NCI-H524 treated with DMSO at 0.1 percent for 48 hours (cell line): ENCODE results near the gene ZKSCAN4.

Experiments
- DNase-seq: peaks from one replicate; lab custom pipeline; 2025; lab: John Stamatoyannopoulos, UW

The ZKSCAN4 gene

GRCh38 chr6:28248916-28249315 is 3.2 kb downstream of the ZKSCAN4 start:
- DNase-seq: no peak

DNA sequence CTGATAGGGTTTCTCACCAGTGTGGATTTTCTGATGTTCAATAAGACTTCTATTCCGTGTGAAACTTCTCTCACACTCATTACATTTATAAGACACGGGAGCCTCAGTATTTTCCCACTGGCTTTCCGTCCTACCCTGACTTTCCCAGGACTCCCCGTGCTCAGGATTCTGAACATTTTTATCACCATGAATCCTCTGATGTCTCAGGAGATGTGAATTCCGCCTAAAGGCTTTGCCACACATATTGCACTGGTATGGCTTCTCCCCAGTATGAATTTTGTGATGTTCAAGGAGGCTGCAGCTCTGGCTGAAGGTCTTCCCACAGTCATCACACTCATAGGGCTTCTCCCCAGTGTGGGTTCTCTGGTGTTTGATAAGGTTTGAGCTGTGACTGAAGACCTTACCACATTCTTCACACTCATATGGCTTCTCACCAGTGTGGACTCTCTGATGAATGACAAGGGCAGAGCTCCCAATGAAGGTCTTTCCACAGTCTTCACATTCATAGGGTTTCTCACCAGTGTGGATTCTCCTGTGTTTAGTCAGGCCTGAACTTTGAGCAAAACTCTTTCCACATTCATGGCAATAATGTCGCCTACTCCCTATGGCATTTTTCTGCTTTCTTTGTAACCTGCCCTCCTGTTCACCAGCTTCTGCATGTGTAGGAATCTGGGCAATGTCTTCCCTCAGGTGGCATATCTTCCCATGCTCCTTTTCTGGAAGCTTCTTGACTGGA is 6.7 kb downstream of the ZKSCAN4 start:
- no peak for DNase-seq

- DNase-seq: no peak
Measured at GRCh38 chr6:28243946-28244345, 8.1 kb downstream of the ZKSCAN4 start.

DNA sequence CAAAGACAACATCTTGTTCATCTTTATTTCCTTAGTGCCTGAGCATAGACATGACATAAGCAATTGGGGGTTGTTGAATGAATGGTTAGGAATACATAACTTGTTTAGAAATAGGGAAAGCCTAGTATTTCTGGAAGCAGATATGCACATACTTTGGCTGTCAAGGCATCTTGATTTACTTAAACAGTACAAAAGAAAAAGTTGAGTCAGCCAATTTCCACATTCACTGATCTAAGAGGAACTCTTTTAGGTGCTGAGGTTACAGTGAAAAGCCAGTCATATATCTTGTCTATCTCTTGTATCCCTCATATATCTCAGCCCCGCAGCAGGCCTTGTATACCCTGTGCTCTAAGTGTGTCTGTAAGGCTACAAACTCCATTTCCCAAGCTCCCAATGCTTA is 11.6 kb downstream of the ZKSCAN4 start:
- DNase-seq: no peak

DNA sequence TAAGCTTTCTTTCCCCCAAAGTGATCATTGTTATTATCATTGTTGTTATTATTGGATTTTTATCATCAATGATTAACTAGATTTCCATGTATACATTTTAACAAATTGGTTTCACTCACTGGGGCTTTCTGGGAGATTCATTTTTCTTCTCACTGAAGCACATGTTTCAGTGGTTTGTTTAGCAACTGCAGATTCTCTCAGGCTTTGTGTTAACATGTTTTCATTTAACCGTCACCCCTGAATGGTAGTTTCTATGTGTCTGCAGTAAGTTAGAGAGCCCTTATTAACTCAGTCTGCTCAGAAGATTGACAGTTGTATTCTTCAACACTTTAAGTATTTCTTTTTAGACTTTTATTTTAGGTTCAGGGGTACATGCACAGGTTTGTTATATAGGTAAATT is 12.4 kb downstream of the ZKSCAN4 start:
- DNase-seq: no peak

DNA sequence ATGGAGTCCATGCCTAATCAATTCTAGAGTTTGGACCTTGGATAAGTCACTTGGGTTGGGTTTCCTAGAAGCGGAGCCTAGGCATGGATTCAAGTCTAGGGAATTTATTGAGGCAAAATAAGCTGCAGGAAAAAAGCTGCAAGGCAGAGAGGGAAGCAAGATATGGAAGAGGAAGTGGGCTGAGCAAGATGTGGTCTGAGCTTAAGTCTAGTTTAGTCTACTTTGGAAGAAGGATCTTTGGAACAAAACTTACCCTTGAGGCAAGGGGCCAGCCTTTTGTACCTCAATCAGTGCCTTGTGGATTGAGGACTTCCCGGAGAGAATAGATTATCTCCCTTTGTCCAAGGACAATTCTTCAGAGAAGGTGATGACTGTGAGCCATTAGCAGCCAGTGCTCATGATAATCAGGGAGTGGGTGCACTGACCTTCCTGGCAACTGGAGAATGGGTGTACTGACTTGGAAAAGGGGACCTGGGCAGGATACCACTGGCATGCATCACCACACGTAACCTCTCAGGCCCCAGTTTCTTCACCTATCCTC is 16.1 kb downstream of the ZKSCAN4 start:
- DNase-seq: no peak

- no peak for DNase-seq
Measured at GRCh38 chr6:28232785-28233184, 19.3 kb downstream of the ZKSCAN4 start.

DNA sequence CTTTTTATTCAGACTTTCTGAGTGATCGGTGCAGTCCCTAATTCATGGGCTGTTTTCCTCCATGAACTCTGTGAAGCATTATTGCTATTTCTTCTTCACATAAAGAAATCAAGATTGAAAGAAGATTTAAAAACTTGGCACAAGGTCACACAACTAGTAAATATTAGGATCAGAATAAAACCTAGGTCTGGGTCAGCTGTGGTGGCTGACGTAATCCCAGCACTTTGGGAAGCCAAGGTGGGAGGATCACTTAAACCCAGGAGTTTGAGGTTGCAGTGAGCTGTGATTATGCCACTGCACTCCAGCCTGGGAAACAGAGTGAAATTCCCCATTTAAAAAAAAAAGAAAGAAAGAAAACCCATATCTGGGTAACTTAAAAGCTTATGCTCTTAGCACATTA is 25.6 kb downstream of the ZKSCAN4 start:
- no peak for DNase-seq

- DNase-seq: peak; percentile 28
Measured at GRCh38 chr6:28225056-28225834, 26.8 kb downstream of the ZKSCAN4 start, which contains the start of gene ZSCAN9. Gene ZSCAN9, plus strand, starts transcription at chr6:28225275. Its CDS starts 1,810 bp downstream, at chr6:28227085.

DNA sequence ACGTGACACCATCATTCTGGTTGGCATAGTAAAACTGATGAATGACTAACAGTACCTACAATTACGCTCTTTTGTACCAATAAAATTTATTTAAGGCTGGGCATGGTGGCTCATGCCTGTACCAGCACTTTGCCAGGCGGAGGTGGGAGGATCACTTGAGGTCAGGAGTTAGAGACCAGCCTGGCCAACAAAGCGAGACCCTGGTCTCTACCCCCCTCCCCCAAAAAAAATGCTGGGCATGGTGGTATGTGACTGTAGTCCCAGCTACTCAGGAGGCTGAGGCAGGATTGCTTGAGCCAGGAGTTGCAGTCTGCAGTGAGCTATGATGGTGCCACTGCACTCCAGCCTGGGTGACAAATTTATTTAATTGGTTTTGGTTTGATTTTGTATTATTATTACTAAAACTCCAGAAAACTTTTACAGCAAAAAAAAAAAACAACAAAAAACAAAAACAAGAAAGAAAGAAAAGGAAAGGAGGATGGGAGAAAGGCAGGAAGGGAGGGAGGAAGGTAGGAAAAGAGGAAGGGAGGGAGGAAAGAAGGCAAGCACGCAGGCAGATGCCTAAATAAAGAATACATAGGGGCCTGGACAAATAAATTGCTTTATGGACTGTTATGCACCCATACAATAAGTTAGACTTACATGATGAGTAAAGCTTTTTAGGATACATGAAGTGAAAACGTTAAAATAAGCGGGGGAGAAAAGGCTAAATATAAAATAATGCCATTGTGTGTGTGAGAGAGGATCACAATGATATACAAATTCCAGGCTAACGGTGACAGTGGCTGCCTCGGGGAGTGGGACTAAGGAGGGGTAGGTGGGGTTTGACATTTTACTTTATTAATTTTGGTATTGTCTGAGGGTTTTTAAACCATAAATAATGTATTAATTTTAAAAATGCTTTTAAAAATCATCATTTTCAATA is 27.7 kb downstream of the ZKSCAN4 start:
- no peak for DNase-seq

GRCh38 chr6:28220257-28221133 is 31.6 kb downstream of the ZKSCAN4 start:
- DNase-seq: no peak

GRCh38 chr6:28218312-28219248 is 33.5 kb downstream of the ZKSCAN4 start:
- no peak for DNase-seq

- no peak for DNase-seq
Measured at GRCh38 chr6:28217890-28218289, 34.2 kb downstream of the ZKSCAN4 start.

GRCh38 chr6:28215425-28215824 is 36.6 kb downstream of the ZKSCAN4 start:
- no peak for DNase-seq

- DNase-seq: no peak
Measured at GRCh38 chr6:28213213-28213523, 38.9 kb downstream of the ZKSCAN4 start.

DNA sequence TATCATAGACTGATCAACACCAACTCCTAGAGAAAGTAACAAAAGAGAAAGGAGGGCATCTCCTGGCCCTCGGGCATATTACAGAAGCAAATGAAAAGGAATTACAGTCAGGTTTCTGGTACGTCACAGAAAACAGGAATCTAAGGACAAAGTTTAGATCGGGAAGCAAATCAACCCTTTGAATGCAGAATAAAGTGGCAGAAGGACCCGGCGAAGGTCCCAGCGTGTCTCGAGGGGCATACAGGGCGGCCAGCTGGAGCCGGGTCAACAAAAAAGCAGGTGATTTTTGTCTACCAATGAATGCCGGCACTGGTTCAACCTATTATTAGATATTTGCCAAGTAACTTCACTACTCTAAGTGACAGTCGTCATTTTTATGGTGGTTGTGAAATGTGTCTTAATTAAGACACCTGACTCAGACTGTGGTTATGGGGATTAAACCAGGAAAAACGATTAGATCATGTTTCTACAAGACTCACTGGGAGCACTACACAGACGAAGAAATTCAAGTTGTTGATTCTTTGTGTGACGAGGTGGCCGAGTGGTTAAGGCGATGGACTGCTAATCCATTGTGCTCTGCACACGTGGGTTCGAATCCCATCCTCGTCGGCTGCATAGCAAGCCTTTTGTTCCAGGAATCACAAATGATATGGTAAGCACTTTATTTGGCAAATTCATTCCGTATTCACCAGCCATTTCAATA is 39.4 kb downstream of the ZKSCAN4 start:
- DNase-seq: peak; percentile 46

GRCh38 chr6:28211840-28212509 is 40.1 kb downstream of the ZKSCAN4 start:
- no peak for DNase-seq

DNA sequence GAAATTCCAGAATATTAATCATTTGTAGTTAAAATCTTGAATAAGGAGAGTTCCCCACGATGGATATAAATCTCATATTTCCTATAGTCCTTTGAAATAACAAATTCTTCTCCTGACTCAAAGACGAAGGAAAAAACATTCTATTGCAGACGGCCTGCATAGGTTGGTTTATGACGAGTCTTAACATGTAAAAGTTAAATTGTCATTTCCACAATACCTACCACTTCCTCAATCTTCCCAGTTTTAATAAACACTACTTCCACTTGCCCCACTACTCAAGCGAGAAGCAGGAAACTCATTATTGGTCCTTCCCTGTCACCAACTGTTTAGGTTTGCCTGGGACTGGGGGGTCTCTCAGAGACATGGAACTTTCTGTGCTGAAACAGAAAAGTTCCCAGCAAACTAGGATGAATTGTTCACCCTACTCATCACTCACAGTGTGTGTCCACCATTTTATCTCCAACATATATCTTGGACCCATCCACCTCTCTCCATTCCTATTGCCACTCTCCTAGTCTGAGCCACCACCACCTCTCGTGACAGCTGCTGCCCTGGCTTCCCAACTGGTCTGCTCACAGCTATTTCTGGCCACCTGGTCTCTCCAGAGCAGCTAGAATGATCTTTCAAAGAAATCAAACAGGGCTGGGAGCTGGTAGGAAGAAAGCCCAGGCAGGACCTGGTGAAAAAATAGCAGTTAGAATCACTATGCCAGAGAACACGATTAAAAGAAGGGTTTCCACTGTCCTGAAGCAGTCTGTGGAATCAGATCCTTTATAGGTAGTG is 42.1 kb downstream of the ZKSCAN4 start:
- no peak for DNase-seq
